ENCODE results near the gene HLTF.
"Not testable (repeated sequence)": the region's sequence is repeated elsewhere in the genome, so short reads cannot be mapped to it uniquely, and the experiment has no call there.

HLTF gene

GRCh38 chr3:148992635-148993255 lies 93.6 kb downstream of the HLTF start:
- peak overlapping the region; percentile 65 for H3K4me3 ChIP-seq (ENCODE audit: control insufficient read depth, low read depth, low read length)
- no peak for DNase-seq (ENCODE audit: low read depth)
- TF ChIP-seq CTCF (conservative IDR thresholded peaks at IDR 0.05; ENCODE audit: control insufficient read depth, insufficient read depth, low read depth, low read length) = no peak

- DNase-seq (ENCODE audit: low read depth) = peak; percentile 32
- TF ChIP-seq CTCF (conservative IDR thresholded peaks at IDR 0.05; ENCODE audit: control insufficient read depth, insufficient read depth, low read depth, low read length) = no peak
- peak overlapping the region; percentile 65 for H3K4me3 ChIP-seq (ENCODE audit: control insufficient read depth, low read depth, low read length)
These were observed 94.2 kb downstream of the HLTF start for GRCh38 chr3:148992027-148992634.

- peak within 1 kb of the TSS; percentile 65 for H3K4me3 ChIP-seq (ENCODE audit: control insufficient read depth, low read depth, low read length)
- no peak for TF ChIP-seq CTCF (conservative IDR thresholded peaks at IDR 0.05; ENCODE audit: control insufficient read depth, insufficient read depth, low read depth, low read length)
- DNase-seq (ENCODE audit: low read depth) = peak; percentile 76
These were observed 94.9 kb downstream of the HLTF start, which contains the start of gene GYG1 for GRCh38 chr3:148991219-148992026. GYG1 (plus strand) TSS chr3:148991540; CDS start chr3:148991641, 101 bp downstream.

GRCh38 chr3:148990236-148990635 lies 96.1 kb downstream of the HLTF start:
- no peak overlapping the region for H3K4me3 ChIP-seq (ENCODE audit: control insufficient read depth, low read depth, low read length)
- TF ChIP-seq CTCF (conservative IDR thresholded peaks at IDR 0.05; ENCODE audit: control insufficient read depth, insufficient read depth, low read depth, low read length) = no peak
- peak; percentile 40 for DNase-seq (ENCODE audit: low read depth)

GRCh38 chr3:148987551-148987950 lies 98.8 kb downstream of the HLTF start:
- DNase-seq (ENCODE audit: low read depth); H3K4me3 ChIP-seq (ENCODE audit: control insufficient read depth, low read depth, low read length): not testable (repeated sequence)

GRCh38 chr3:148981273-148981672 lies 105.1 kb downstream of the HLTF start:
- DNase-seq (ENCODE audit: low read depth) = no peak
- TF ChIP-seq CTCF (conservative IDR thresholded peaks at IDR 0.05; ENCODE audit: control insufficient read depth, insufficient read depth, low read depth, low read length) = no peak
- no peak overlapping the region for H3K4me3 ChIP-seq (ENCODE audit: control insufficient read depth, low read depth, low read length)
